HCT116 (cell line): ENCODE data around the gene SH3YL1. TPM values are rescaled to one million over a fixed set of nuclear protein-coding genes. Genes with fewer than 3 reads are reported as not detected.

ENCODE experiments used
- ATAC-seq: fragments of 200-7000 bp; cut with Tn5 transposase; 2 replicates; pipeline ENCODE4 v1.9.1; 2020; ENCODE audit warnings: mild to moderate bottlenecking, moderate library complexity
- BruUV-seq: library from RNA; stranded (reverse); fragments of 400-500 nt; replicated peaks from 2 replicates; lab custom pipeline; 2021; lab: Mats Ljungman, UMichigan
- CTCF ChIA-PET: fragments of 300-600 bp; sonication (Branson Sonifier 250); formaldehyde crosslinking; loops from one replicate; lab custom pipeline; 2021; ENCODE audit warnings: antibody characterized with exemption; lab: Charles Lee
- POLR2A ChIA-PET: fragments of 300-600, 350-600 bp; sonication (Branson Sonifier 250); formaldehyde crosslinking; loops from one replicate; lab custom pipeline; 2021; ENCODE audit warnings: antibody characterized with exemption; lab: Charles Lee
- RAD21 ChIA-PET, 2 experiments: fragments of 300-600 bp; sonication (Branson Sonifier 250); formaldehyde crosslinking; loops; one replicate each; lab custom pipeline; 2023; ENCODE audit warnings: low total read pairs in 2 of 2; ENCODE audit not compliant: uncharacterized antibody in 2 of 2, unreplicated experiment in 2 of 2, low non-redundant PET in 1 of 2; lab: Charles Lee
- DNase-seq: peaks from one replicate; pipeline ENCODE4 v3.0.0-alpha.2; 2010; ENCODE audit warnings: low read depth, low spot score
- H2AFZ ChIP-seq: fragments of 200-600 bp; shearing (Covaris generic), sonication (generic); 2 replicates; pipeline ENCODE4 v1.6.1; 2017; ENCODE audit warnings: low read depth, mixed run types, mixed read lengths, antibody characterized with exemption, low read length; ENCODE audit not compliant: poor library complexity, severe bottlenecking
- H3K27ac ChIP-seq: 2 replicates; pipeline ENCODE4 v1.5.1; 2012; ENCODE audit warnings: low read depth, low read length
- H3K27me3 ChIP-seq: fragments of 200-600 bp; sonication (generic); 2 replicates; pipeline ENCODE4 v1.6.1; 2016; ENCODE audit warnings: mixed run types, low read length, mixed read lengths; ENCODE audit not compliant: insufficient read depth
- H3K36me3 ChIP-seq, 2 experiments: fragments of 200-500 bp in 1 of 2; fragments of 200-600 bp in 1 of 2; sonication (Bioruptor generic) in 1 of 2; sonication (generic) in 1 of 2; 2 replicates each; pipeline versions ENCODE4 v1.5.1 to v1.6.1; 2014 to 2016; ENCODE audit warnings: low read length in 2 of 2, inconsistent platforms in 1 of 2, mixed read lengths in 1 of 2, mixed run types in 1 of 2; ENCODE audit not compliant: insufficient read depth in 2 of 2, control insufficient read depth in 1 of 2
- H3K4me1 ChIP-seq, 2 experiments: fragments of 200-600 bp in 1 of 2; sonication (generic) in 1 of 2; 2 replicates each; pipeline versions ENCODE4 v1.5.1 to v1.6.1; 2012 to 2017; ENCODE audit warnings: low read length in 2 of 2, inconsistent platforms in 1 of 2, mild to moderate bottlenecking in 1 of 2, mixed read lengths in 1 of 2, mixed run types in 1 of 2, moderate library complexity in 1 of 2; ENCODE audit not compliant: insufficient read depth in 2 of 2, control insufficient read depth in 1 of 2
- H3K4me2 ChIP-seq: fragments of 200-600 bp; sonication (generic); 2 replicates; pipeline ENCODE4 v1.6.1; 2017; ENCODE audit warnings: mixed run types, low read length, mixed read lengths
- H3K4me3 ChIP-seq, 2 experiments: fragments of 200-600 bp in 1 of 2; sonication (generic) in 1 of 2; replicated peaks in 1 of 2; 2 replicates each; pipeline ENCODE4 v1.5.1; 2011 to 2016; ENCODE audit warnings: low read length in 2 of 2, control low read depth in 1 of 2, low read depth in 1 of 2, mild to moderate bottlenecking in 1 of 2, mixed read lengths in 1 of 2, mixed run types in 1 of 2
- H3K79me2 ChIP-seq: fragments of 200-600 bp; sonication (generic); 2 replicates; pipeline ENCODE4 v1.6.1; 2017; ENCODE audit warnings: mild to moderate bottlenecking, mixed run types, low read length, moderate library complexity, mixed read lengths; ENCODE audit not compliant: insufficient read depth
- H3K9ac ChIP-seq: fragments of 200-600 bp; sonication (generic); 2 replicates; pipeline ENCODE4 v1.6.1; 2016; ENCODE audit warnings: low read length, mixed read lengths
- H3K9me2 ChIP-seq: fragments of 200-600 bp; sonication (generic), shearing (Covaris generic); 2 replicates; pipeline ENCODE4 v1.6.1; 2017; ENCODE audit warnings: mixed run types, mild to moderate bottlenecking, moderate library complexity; ENCODE audit not compliant: insufficient read depth
- H3K9me3 ChIP-seq, 2 experiments: fragments of 200-500 bp in 1 of 2; fragments of 200-600 bp in 1 of 2; sonication (Bioruptor generic) in 1 of 2; sonication (generic) in 1 of 2; 2 replicates each; pipeline ENCODE4 v1.6.1; 2014 to 2017; ENCODE audit warnings: low read length in 2 of 2, mixed read lengths in 2 of 2, inconsistent platforms in 1 of 2, low read depth in 1 of 2, mild to moderate bottlenecking in 1 of 2, mixed run types in 1 of 2, moderate library complexity in 1 of 2; ENCODE audit not compliant: control insufficient read depth in 1 of 2, insufficient read depth in 1 of 2
- H4K20me1 ChIP-seq: fragments of 200-600 bp; sonication (generic), shearing (Covaris generic); 2 replicates; pipeline ENCODE4 v1.6.1; 2017; ENCODE audit warnings: mixed run types, mild to moderate bottlenecking, moderate library complexity; ENCODE audit not compliant: insufficient read depth
- CEBPB ChIP-seq: IDR thresholded peaks from 2 replicates; pipeline ENCODE4 v1.6.1; 2012; ENCODE audit warnings: low read depth
- EGR1 ChIP-seq: IDR thresholded peaks from 2 replicates; pipeline ENCODE4 v1.6.1; 2012; ENCODE audit warnings: low read depth
- ELF1 ChIP-seq: IDR thresholded peaks from 2 replicates; pipeline ENCODE4 v1.6.1; 2012; ENCODE audit warnings: low read depth, borderline replicate concordance
- JUND ChIP-seq: IDR thresholded peaks from 2 replicates; pipeline ENCODE4 v1.6.1; 2012
- POLR2AphosphoS5 ChIP-seq: IDR thresholded peaks from 2 replicates; pipeline ENCODE4 v1.6.1; 2011; ENCODE audit warnings: mild to moderate bottlenecking, low read depth, low read length, moderate library complexity
- SIN3A ChIP-seq: IDR thresholded peaks from 2 replicates; pipeline ENCODE4 v1.6.1; 2012; ENCODE audit warnings: low read depth
- ZFX ChIP-seq: fragments of 450-650 bp; IDR thresholded peaks from 2 replicates; pipeline ENCODE4 v1.6.1; 2017
- ZNF274 ChIP-seq: fragments of 200-500 bp; sonication (Bioruptor generic); IDR thresholded peaks from 2 replicates; pipeline ENCODE4 v1.6.1; 2014; ENCODE audit warnings: mild to moderate bottlenecking, low read depth, low read length, inconsistent platforms
- intact Hi-C: fragments of 100-400 bp; cut with micrococcal nuclease; formaldehyde crosslinking; loops from 2 replicates; pipeline ENCODE4 v1.10.0; 2022
- total RNA-seq: library from RNA; stranded (reverse); gene quantifications from one replicate; pipeline ENCODE4 v1.2.1, GENCODE V29; 2021; ENCODE audit not compliant: unreplicated experiment
- TF ChIP-seq, protein P1 (sequence below): IDR thresholded peaks from 2 replicates; pipeline ENCODE4 v1.6.1; 2012
- TF ChIP-seq, protein P2 (sequence below): IDR thresholded peaks from 2 replicates; pipeline ENCODE4 v1.6.1; 2011; ENCODE audit warnings: mild to moderate bottlenecking, low read length, moderate library complexity; ENCODE audit not compliant: insufficient replicate concordance; ENCODE audit errors: extremely low read depth

The SH3YL1 gene
- total RNA-seq, 1 experiment from 2014 or later = 32.8 TPM

DNA sequence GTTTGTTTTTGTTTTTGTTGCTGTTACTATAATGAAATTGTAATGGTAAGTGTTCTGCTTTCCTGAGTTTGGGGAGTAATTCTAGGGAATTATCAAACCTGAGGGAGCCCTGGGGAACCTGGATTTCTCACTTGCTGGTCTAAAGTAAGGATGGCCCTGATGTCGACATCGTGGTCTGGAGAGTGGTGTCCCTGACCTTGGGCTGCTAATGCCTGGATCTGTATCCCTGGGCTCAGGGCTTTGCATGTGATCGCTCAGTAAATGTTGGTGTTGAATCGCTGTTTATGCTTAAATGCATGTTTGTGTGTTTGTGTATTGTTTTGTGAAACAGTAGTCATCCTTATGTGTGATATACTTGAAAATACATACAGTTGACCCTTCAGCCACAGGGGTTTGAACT, 7.0 kb upstream of the SH3YL1 start:
- ChIA-PET RAD21 (no interaction called here), CTCF (no interaction called here), POLR2A (no interaction called here)
- H2AFZ ChIP-seq = no peak overlapping the region
- peaks cover 61% of the 10 kb centered on the region; the same call in 1 of the 2 replicates for H4K20me1 ChIP-seq
- no peak for ATAC-seq
- DNase-seq = no peak
- no peaks in the 10 kb centered on the region for H3K27me3 ChIP-seq
- H3K9ac ChIP-seq = no peak overlapping the region
- no peak overlapping the region for H3K4me3 ChIP-seq
- H3K79me2 ChIP-seq = peaks cover 100% of the 10 kb centered on the region
- H3K4me2 ChIP-seq = no peak overlapping the region
- TF ChIP-seq EGR1 (no peak), SIN3A (no peak), ZFX (no peak), POLR2AphosphoS5 (no peak), ZNF274 (no peak), CEBPB (no peak), JUND (no peak), ELF1 (no peak)
- TF ChIP-seq, protein P1, sequence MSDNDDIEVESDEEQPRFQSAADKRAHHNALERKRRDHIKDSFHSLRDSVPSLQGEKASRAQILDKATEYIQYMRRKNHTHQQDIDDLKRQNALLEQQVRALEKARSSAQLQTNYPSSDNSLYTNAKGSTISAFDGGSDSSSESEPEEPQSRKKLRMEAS = no peak
- TF ChIP-seq, protein P2, sequence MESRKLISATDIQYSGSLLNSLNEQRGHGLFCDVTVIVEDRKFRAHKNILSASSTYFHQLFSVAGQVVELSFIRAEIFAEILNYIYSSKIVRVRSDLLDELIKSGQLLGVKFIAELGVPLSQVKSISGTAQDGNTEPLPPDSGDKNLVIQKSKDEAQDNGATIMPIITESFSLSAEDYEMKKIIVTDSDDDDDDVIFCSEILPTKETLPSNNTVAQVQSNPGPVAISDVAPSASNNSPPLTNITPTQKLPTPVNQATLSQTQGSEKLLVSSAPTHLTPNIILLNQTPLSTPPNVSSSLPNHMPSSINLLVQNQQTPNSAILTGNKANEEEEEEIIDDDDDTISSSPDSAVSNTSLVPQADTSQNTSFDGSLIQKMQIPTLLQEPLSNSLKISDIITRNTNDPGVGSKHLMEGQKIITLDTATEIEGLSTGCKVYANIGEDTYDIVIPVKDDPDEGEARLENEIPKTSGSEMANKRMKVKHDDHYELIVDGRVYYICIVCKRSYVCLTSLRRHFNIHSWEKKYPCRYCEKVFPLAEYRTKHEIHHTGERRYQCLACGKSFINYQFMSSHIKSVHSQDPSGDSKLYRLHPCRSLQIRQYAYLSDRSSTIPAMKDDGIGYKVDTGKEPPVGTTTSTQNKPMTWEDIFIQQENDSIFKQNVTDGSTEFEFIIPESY = no peak
- H3K27ac ChIP-seq = no peak overlapping the region
- H3K36me3 ChIP-seq = peaks cover 18 to 28% of the 10 kb centered on the region in 2 experiments
- H3K9me3 ChIP-seq = no peaks in the 10 kb centered on the region
- intact Hi-C loops = no loop called here
- H3K9me2 ChIP-seq = no peaks in the 10 kb centered on the region
- BruUV-seq = no TSS peak
- H3K4me1 ChIP-seq = peaks cover 6 to 9% of the 10 kb centered on the region in 2 experiments; a peak in 3 of 4 replicates
